ENCODE results near the gene SRGAP3. TPM values are rescaled to one million over a fixed set of nuclear protein-coding genes. Genes with fewer than 3 reads are reported as not detected.

SRGAP3 gene
- total RNA-seq, 1 donor from 2014 or later, result 7.1 TPM

GRCh38 chr3:9169956-9170850, 79.2 kb downstream of the SRGAP3 start:
- no peak for DNase-seq

- no peak for DNase-seq
Measured at GRCh38 chr3:9169326-9169725, 80.1 kb downstream of the SRGAP3 start.

- no peak for DNase-seq
Measured at GRCh38 chr3:9168241-9168741, 81.2 kb downstream of the SRGAP3 start.

- DNase-seq, result no peak
Measured at GRCh38 chr3:9167222-9167621, 82.2 kb downstream of the SRGAP3 start.

GRCh38 chr3:9165421-9165820, 84.0 kb downstream of the SRGAP3 start:
- no peak for DNase-seq

- DNase-seq, result no peak
Measured at GRCh38 chr3:9163289-9163688, 86.2 kb downstream of the SRGAP3 start.

GRCh38 chr3:9161811-9162210, 87.6 kb downstream of the SRGAP3 start:
- DNase-seq, result no peak

- DNase-seq, result no peak
Measured at GRCh38 chr3:9161298-9161697, 88.1 kb downstream of the SRGAP3 start.

GRCh38 chr3:9158865-9159630, 90.4 kb downstream of the SRGAP3 start:
- no peak for DNase-seq

GRCh38 chr3:9157651-9158362, 91.6 kb downstream of the SRGAP3 start:
- DNase-seq, result no peak

- no peak for DNase-seq
Measured at GRCh38 chr3:9156604-9157003, 92.8 kb downstream of the SRGAP3 start.

GRCh38 chr3:9155028-9155427, 94.4 kb downstream of the SRGAP3 start:
- DNase-seq, result no peak

GRCh38 chr3:9153904-9154619, 95.4 kb downstream of the SRGAP3 start:
- no peak for DNase-seq

GRCh38 chr3:9151240-9151639, 98.2 kb downstream of the SRGAP3 start:
- DNase-seq, result no peak

- DNase-seq, result no peak
Measured at GRCh38 chr3:9149566-9149965, 99.9 kb downstream of the SRGAP3 start.

- DNase-seq, result no peak
Measured at GRCh38 chr3:9147896-9148266, 101.6 kb downstream of the SRGAP3 start.

- DNase-seq, result peak; percentile 79
Measured at GRCh38 chr3:9147215-9147895, 102.1 kb downstream of the SRGAP3 start.

GRCh38 chr3:9146367-9147071, 102.9 kb downstream of the SRGAP3 start:
- no peak for DNase-seq

- no peak for DNase-seq
Measured at GRCh38 chr3:9143184-9143583, 106.3 kb downstream of the SRGAP3 start.

- no peak for DNase-seq
Measured at GRCh38 chr3:9142362-9142761, 107.1 kb downstream of the SRGAP3 start.

GRCh38 chr3:9141928-9142289, 107.5 kb downstream of the SRGAP3 start:
- no peak for DNase-seq
